ENCODE results near the gene OR52B6.

Gene OR52B6

GRCh38 chr11:5580577-5580976 is at the start of gene OR52B6:
Gene OR52B6, plus strand, starts transcription at chr11:5580877. Its CDS starts 0 bp downstream, at chr11:5580877.
- no peak for ATAC-seq
- TF ChIP-seq PATZ1 (CRISPR knock-in tag; IDR thresholded peaks at IDR 0.05; ENCODE audit: borderline replicate concordance) (no peak), PPARA (CRISPR knock-in tag; IDR thresholded peaks at IDR 0.05; ENCODE audit: borderline replicate concordance) (no peak), TSHZ2 (CRISPR knock-in tag; IDR thresholded peaks at IDR 0.05) (no peak), TOX (CRISPR knock-in tag; IDR thresholded peaks at IDR 0.05; ENCODE audit: borderline replicate concordance) (no peak), ARNTL (CRISPR knock-in tag; IDR thresholded peaks at IDR 0.05; ENCODE audit: borderline replicate concordance, low read depth) (no peak), ESRRG (CRISPR knock-in tag; IDR thresholded peaks at IDR 0.05) (no peak), SNAI2 (CRISPR knock-in tag; IDR thresholded peaks at IDR 0.05) (no peak), CREB5 (CRISPR knock-in tag; IDR thresholded peaks at IDR 0.05; ENCODE audit: low read depth) (no peak), ISL1 (CRISPR knock-in tag; IDR thresholded peaks at IDR 0.05) (no peak), CSDC2 (CRISPR knock-in tag; IDR thresholded peaks at IDR 0.05) (no peak), BACH2 (CRISPR knock-in tag; IDR thresholded peaks at IDR 0.05; ENCODE audit: borderline replicate concordance) (no peak), RARB (CRISPR knock-in tag; IDR thresholded peaks at IDR 0.05) (no peak), ZFP30 (CRISPR knock-in tag; IDR thresholded peaks at IDR 0.05) (no peak)

GRCh38 chr11:5531053-5531831 is 49.4 kb upstream of the OR52B6 start:
- TF ChIP-seq CSRNP3 (CRISPR knock-in tag; IDR thresholded peaks at IDR 0.05) (no peak), ZFP3 (CRISPR knock-in tag; IDR thresholded peaks at IDR 0.05) (no peak), ZNF8 (CRISPR knock-in tag; IDR thresholded peaks at IDR 0.05) (no peak), PPARA (CRISPR knock-in tag; IDR thresholded peaks at IDR 0.05; ENCODE audit: borderline replicate concordance) (no peak), CREB5 (CRISPR knock-in tag; IDR thresholded peaks at IDR 0.05; ENCODE audit: low read depth) (no peak), ARNTL (CRISPR knock-in tag; IDR thresholded peaks at IDR 0.05; ENCODE audit: borderline replicate concordance, low read depth) (no peak), ISL1 (CRISPR knock-in tag; IDR thresholded peaks at IDR 0.05) (no peak), ESRRG (CRISPR knock-in tag; IDR thresholded peaks at IDR 0.05) (no peak), SNAI2 (CRISPR knock-in tag; IDR thresholded peaks at IDR 0.05) (no peak), PATZ1 (CRISPR knock-in tag; IDR thresholded peaks at IDR 0.05; ENCODE audit: borderline replicate concordance) (no peak), ZFP30 (CRISPR knock-in tag; IDR thresholded peaks at IDR 0.05) (no peak), CSDC2 (CRISPR knock-in tag; IDR thresholded peaks at IDR 0.05) (no peak), BACH2 (CRISPR knock-in tag; IDR thresholded peaks at IDR 0.05; ENCODE audit: borderline replicate concordance) (no peak)
- no peak for ATAC-seq

GRCh38 chr11:5534046-5534445 is 46.6 kb upstream of the OR52B6 start:
- no peak for ATAC-seq
- TF ChIP-seq CSDC2 (CRISPR knock-in tag; IDR thresholded peaks at IDR 0.05), result no peak
- no peak for TF ChIP-seq TSHZ2 (CRISPR knock-in tag; IDR thresholded peaks at IDR 0.05)
- no peak for TF ChIP-seq ESRRG (CRISPR knock-in tag; IDR thresholded peaks at IDR 0.05)
- no peak for TF ChIP-seq TCF4 (CRISPR knock-in tag; IDR thresholded peaks at IDR 0.05; ENCODE audit: borderline replicate concordance)
- no peak for TF ChIP-seq TOX (CRISPR knock-in tag; IDR thresholded peaks at IDR 0.05; ENCODE audit: borderline replicate concordance)
- TF ChIP-seq CSRNP3 (CRISPR knock-in tag; IDR thresholded peaks at IDR 0.05), result no peak
